ENCODE measurements around the gene TMEM92. TPM values are rescaled to one million over a fixed set of nuclear protein-coding genes. Genes with fewer than 3 reads are reported as not detected.
A peak's percentile ranks its signal among the peaks of the same experiment; 100 is the strongest.

The TMEM92 gene
- total RNA-seq, 1 donor from 2014 or later, result 11.3 TPM

- intact Hi-C loops (cut with DNase I), result no loop called here
- no peak for DNase-seq
- H3K4me1 ChIP-seq, result no peaks in the 10 kb centered on the region
- no peak for TF ChIP-seq CTCF (IDR thresholded peaks at IDR 0.05)
- H3K36me3 ChIP-seq, result no peaks in the 10 kb centered on the region
- no peak overlapping the region for H3K4me3 ChIP-seq
- H3K27me3 ChIP-seq, result no peaks in the 10 kb centered on the region
- no peak overlapping the region for H3K27ac ChIP-seq
- H3K9me3 ChIP-seq, result no peaks in the 10 kb centered on the region
- no peak for ATAC-seq
These were observed 18.3 kb upstream of the TMEM92 start for GRCh38 chr17:50255766-50256635.

DNA sequence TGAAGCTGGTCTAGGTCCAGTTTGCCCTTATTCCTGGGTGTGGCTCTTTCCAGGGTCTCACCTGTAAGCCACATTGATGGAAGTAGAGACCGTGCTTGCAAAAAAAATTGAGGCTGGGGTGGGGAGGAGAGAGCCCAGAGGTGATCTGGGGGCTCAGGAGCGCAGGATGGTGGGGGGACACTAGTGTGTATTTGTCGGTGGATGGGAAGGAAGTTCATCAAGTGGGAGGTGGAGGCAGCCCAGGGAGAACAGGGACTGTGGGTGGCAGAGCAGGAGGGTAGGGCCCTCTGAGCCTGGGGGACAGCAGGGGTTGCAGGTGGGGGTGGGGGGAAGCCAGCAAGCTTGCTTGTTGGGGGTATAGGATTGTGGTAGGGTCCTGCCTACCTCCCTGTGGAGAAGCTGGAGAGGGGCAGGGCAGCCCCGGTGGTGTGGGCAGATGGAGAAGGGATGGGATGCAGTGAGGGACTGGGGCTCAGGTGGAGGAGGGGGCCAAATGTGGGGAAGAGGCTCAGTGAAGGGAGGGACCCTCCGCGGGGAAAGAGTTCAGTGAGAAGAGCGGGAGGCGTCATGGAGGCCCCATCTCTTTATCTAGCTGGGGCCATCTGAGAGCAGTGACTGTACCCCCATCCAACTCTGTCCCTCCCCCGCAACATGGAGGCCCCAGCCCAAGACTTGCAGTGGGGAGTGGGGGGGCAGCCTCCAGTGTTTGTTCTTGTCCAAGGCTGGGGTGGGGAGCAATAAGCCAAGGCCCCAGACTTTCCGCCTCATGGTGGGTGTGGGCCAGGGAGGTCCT lies 17.2 kb upstream of the TMEM92 start:
- ATAC-seq, result no peak
- no peaks in the 10 kb centered on the region for H3K4me1 ChIP-seq
- no peaks in the 10 kb centered on the region for H3K9me3 ChIP-seq
- no peak for TF ChIP-seq CTCF (IDR thresholded peaks at IDR 0.05)
- H3K36me3 ChIP-seq, result no peaks in the 10 kb centered on the region
- H3K27me3 ChIP-seq, result no peaks in the 10 kb centered on the region
- H3K27ac ChIP-seq, result no peak overlapping the region
- intact Hi-C loops (cut with DNase I), result no loop called here
- peak; percentile 55 for DNase-seq
- H3K4me3 ChIP-seq, result no peak overlapping the region

DNA sequence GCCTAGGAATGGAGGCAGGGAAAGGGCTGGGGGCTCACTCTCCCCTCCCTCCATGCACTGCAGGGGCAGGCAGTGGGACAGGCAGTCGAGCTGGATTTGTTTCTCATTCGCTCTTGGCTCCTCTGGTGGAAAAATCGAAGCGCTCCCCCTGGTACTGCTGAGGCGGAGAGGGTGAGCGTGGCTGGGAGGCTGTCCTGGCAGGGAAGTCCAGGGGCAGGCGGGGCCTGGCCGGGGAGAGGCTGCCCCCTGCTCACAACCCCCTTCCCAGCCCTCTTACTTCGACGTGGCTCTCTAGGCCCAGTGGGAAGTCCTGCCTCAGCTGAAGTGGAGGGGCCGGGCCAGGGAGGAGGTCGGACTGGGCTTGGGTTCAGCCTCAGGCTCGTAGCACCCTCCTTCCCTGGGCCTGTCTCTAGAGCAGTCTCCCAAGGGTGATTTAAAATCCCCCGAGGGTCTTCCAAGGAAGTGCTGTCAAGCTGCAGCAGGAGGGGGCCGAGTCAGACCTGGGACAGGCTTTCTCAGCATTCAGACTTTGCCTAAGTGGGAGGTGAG lies 16.5 kb upstream of the TMEM92 start:
- intact Hi-C loops (cut with DNase I), result no loop called here
- TF ChIP-seq CTCF (IDR thresholded peaks at IDR 0.05), result no peak
- Histone ChIP-seq H3K36me3 (no peaks in the 10 kb centered on the region), H3K4me3 (no peak overlapping the region), H3K4me1 (no peaks in the 10 kb centered on the region), H3K27me3 (no peaks in the 10 kb centered on the region), H3K9me3 (no peaks in the 10 kb centered on the region), H3K27ac (no peak overlapping the region)
- DNase-seq (no peak), ATAC-seq (peak; percentile 29)

GRCh38 chr17:50258647-50259476 lies 15.4 kb upstream of the TMEM92 start:
- Histone ChIP-seq H3K4me3 (no peak overlapping the region), H3K4me1 (peaks cover 1% of the 10 kb centered on the region), H3K9me3 (no peaks in the 10 kb centered on the region), H3K36me3 (no peaks in the 10 kb centered on the region), H3K27me3 (no peaks in the 10 kb centered on the region), H3K27ac (no peak overlapping the region)
- intact Hi-C loops (cut with DNase I), result no loop called here
- TF ChIP-seq CTCF (IDR thresholded peaks at IDR 0.05), result no peak
- no peak for DNase-seq
- no peak for ATAC-seq

All from upper lobe of right lung (tissue), 1 donor.